HEK293 (cell line): Measurements from ENCODE around the gene FAM168A.

Experiments used
- CTCF ChIA-PET: fragments of 350-600 bp; formaldehyde crosslinking; extraction: SDS; loops from one replicate; lab custom pipeline; 2021; ENCODE audit warnings: antibody characterized with exemption; lab: Yijun Ruan, JAX
- POLR2A ChIA-PET: fragments of 300-600 bp; formaldehyde crosslinking; extraction: SDS; loops from one replicate; lab custom pipeline; 2020; ENCODE audit warnings: antibody characterized with exemption, inconsistent platforms; lab: Yijun Ruan, JAX
- H3K27ac ChIP-seq: fragments of 200-500 bp; sonication (Bioruptor generic); 2 replicates; pipeline ENCODE4 v1.5.1; 2014; ENCODE audit warnings: low read depth, low read length, control low read depth, inconsistent platforms; ENCODE audit errors: extremely low read depth
- H3K36me3 ChIP-seq, 2 experiments: fragments of 200-500 bp in 1 of 2; sonication (Bioruptor generic) in 1 of 2; 1 replicate in 1 of 2; 2 replicates in 1 of 2; pipeline ENCODE4 v1.5.1; 2014 to 2017; ENCODE audit warnings: inconsistent platforms in 2 of 2, low read length in 2 of 2; ENCODE audit not compliant: control insufficient read depth in 2 of 2, insufficient read depth in 1 of 2
- H3K4me1 ChIP-seq: fragments of 200-500 bp; sonication (Bioruptor generic); 2 replicates; pipeline ENCODE4 v1.5.1; 2014; ENCODE audit warnings: mild to moderate bottlenecking, low read length, inconsistent platforms; ENCODE audit not compliant: control insufficient read depth, insufficient read depth
- H3K4me3 ChIP-seq: 2 replicates; pipeline ENCODE4 v1.5.1; 2011; ENCODE audit warnings: low read depth, mild to moderate bottlenecking, control low read depth, low read length, moderate library complexity
- H3K9me3 ChIP-seq: fragments of 200-500 bp; sonication (Bioruptor generic); 2 replicates; pipeline ENCODE4 v1.5.1; 2014; ENCODE audit warnings: low read depth, low read length, inconsistent platforms; ENCODE audit not compliant: control insufficient read depth, insufficient read depth
- INSM2 ChIP-seq: fragments of 450-650 bp; formaldehyde crosslinking; IDR thresholded peaks from 2 replicates; pipeline ENCODE4 v1.5.1; 2016; ENCODE audit warnings: missing biosample characterization, missing genetic modification characterization
- PBX3 ChIP-seq: sonication (generic); formaldehyde crosslinking; IDR thresholded peaks from 2 replicates; pipeline ENCODE4 v1.8.1; 2022; ENCODE audit warnings: mild to moderate bottlenecking, moderate library complexity, missing genetic modification reagents
- PRDM6 ChIP-seq: fragments of 450-650 bp; formaldehyde crosslinking; IDR thresholded peaks from 2 replicates; pipeline ENCODE4 v1.5.1; 2017; ENCODE audit warnings: missing biosample characterization, missing genetic modification characterization
- TRIM28 ChIP-seq: IDR thresholded peaks from 2 replicates; pipeline ENCODE4 v1.6.1; 2011; ENCODE audit warnings: low read length, control low read depth, borderline replicate concordance
- ZNF114 ChIP-seq: fragments of 450-650 bp; formaldehyde crosslinking; IDR thresholded peaks from 2 replicates; pipeline ENCODE4 v1.5.0; 2017; ENCODE audit warnings: missing biosample characterization, missing genetic modification characterization
- ZNF274 ChIP-seq, 2 experiments: fragments of 200-500 bp in 1 of 2; fragments of 450-650 bp in 1 of 2; sonication (Bioruptor generic) in 1 of 2; formaldehyde crosslinking in 1 of 2; IDR thresholded peaks; 2 replicates each; pipeline versions ENCODE4 v1.5.1 to v1.6.1; 2014 to 2016; ENCODE audit warnings: borderline replicate concordance in 1 of 2, inconsistent platforms in 1 of 2, low read length in 1 of 2, missing biosample characterization in 1 of 2, missing genetic modification characterization in 1 of 2
- ZNF292 ChIP-seq: fragments of 450-650 bp; formaldehyde crosslinking; IDR thresholded peaks from 2 replicates; pipeline ENCODE4 v1.5.1; 2016; ENCODE audit warnings: low read depth, missing biosample characterization, missing genetic modification characterization, borderline replicate concordance
- ZNF514 ChIP-seq: fragments of 450-650 bp; formaldehyde crosslinking; IDR thresholded peaks from 2 replicates; pipeline ENCODE4 v1.5.1; 2016; ENCODE audit warnings: missing biosample characterization, missing genetic modification characterization
- ZNF560 ChIP-seq: fragments of 450-650 bp; formaldehyde crosslinking; IDR thresholded peaks from 2 replicates; pipeline ENCODE4 v1.5.1; 2017; ENCODE audit warnings: missing biosample characterization, missing genetic modification characterization, borderline replicate concordance
- ZNF571 ChIP-seq: fragments of 450-650 bp; formaldehyde crosslinking; IDR thresholded peaks from 2 replicates; pipeline ENCODE4 v1.5.0; 2017; ENCODE audit warnings: missing biosample characterization, missing genetic modification characterization
- ZNF629 ChIP-seq: fragments of 450-650 bp; formaldehyde crosslinking; IDR thresholded peaks from 2 replicates; pipeline ENCODE4 v1.5.1; 2017; ENCODE audit warnings: missing biosample characterization, missing genetic modification characterization
- ZNF692 ChIP-seq: fragments of 450-650 bp; formaldehyde crosslinking; IDR thresholded peaks from 2 replicates; pipeline ENCODE4 v1.5.1; 2016; ENCODE audit warnings: missing biosample characterization, missing genetic modification characterization

The FAM168A gene

GRCh38 chr11:73428699-73429098, 169.2 kb downstream of the FAM168A start:
- Histone ChIP-seq H3K27ac (no peak overlapping the region), H3K4me1 (no peaks in the 10 kb centered on the region)
- POLR2A ChIA-PET: no interaction called here
- no peak for TF ChIP-seq ZNF514 (tag by site-specific recombination)
- TF ChIP-seq ZNF274 (IDR thresholded peaks at IDR 0.05; ENCODE audit: low read length): no peak
- no peak for TF ChIP-seq ZNF274 (tag by site-specific recombination; IDR thresholded peaks at IDR 0.05; ENCODE audit: borderline replicate concordance)
- no peak for TF ChIP-seq ZNF560
- TF ChIP-seq, all 188 proteins: peak for 0
- peaks cover 0 to 7% of the 10 kb centered on the region in 2 experiments; a peak in 2 of 3 replicates for H3K36me3 ChIP-seq
- no peak overlapping the region for H3K4me3 ChIP-seq
- CTCF ChIA-PET: interaction anchor here (0.6 to 1.8 kb wide), 3 partner anchors 15 to 557 kb away, joined by 4 to 6 read pairs (median 5); no protein-coding TSS in a partner anchor
- no peaks in the 10 kb centered on the region for H3K9me3 ChIP-seq

GRCh38 chr11:73428227-73428626, 169.7 kb downstream of the FAM168A start:
- POLR2A ChIA-PET: no interaction called here
- no peak overlapping the region for H3K27ac ChIP-seq

More at GRCh38 chr11:73428227-73428626, 169.7 kb downstream of the FAM168A start:
- Histone ChIP-seq H3K4me1 (no peaks in the 10 kb centered on the region), H3K36me3 (peaks cover 0 to 7% of the 10 kb centered on the region in 2 experiments; a peak in 2 of 3 replicates)
- CTCF ChIA-PET: interaction anchor here (0.6 to 1.1 kb wide), 2 partner anchors 77 to 557 kb away, joined by 4 read pairs; no protein-coding TSS in a partner anchor
- TF ChIP-seq ZNF692 (tag by site-specific recombination): no peak
- no peak for TF ChIP-seq ZNF114 (tag by site-specific recombination)
- TF ChIP-seq TRIM28: no peak
- no peak for TF ChIP-seq ZNF560
- no peak for TF ChIP-seq ZNF629
- no peak for TF ChIP-seq ZNF292 (tag by site-specific recombination)
- no peak for TF ChIP-seq ZNF571
- TF ChIP-seq PRDM6 (tag by site-specific recombination): no peak
- no peak for TF ChIP-seq PBX3 (CRISPR knock-in tag)
- no peak for TF ChIP-seq INSM2 (tag by site-specific recombination)
- TF ChIP-seq, all 188 proteins: peak for 0
- Histone ChIP-seq H3K9me3 (no peaks in the 10 kb centered on the region), H3K4me3 (no peak overlapping the region)
